HG03571 (cell line): Measurements from ENCODE around the gene PRSS8.

Experiments used
- ATAC-seq: cut with Tn5 transposase; IDR thresholded peaks from one replicate; pipeline ENCODE4 v1.9.1; 2021; ENCODE audit not compliant: unreplicated experiment

Gene PRSS8

DNA sequence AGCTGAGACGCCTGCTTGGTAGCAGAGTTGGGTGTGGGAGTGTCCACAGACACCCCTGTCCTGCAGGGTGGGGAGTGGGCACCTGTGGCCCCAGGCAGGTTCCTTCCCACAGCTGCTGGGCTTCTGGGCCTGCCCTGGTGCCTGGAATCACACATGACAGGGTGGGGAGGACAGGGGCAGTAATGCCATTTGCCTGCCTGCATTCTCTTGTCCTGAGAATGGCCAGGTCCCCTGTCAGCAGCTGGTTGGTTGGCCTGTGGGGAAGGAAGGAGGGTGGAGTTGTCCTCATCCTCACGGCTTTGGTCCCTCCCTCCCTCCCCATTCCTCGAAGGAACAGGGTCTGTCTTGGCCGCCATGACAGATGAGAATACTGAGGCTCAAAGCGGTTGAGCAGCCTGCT lies 52.0 kb downstream of the PRSS8 start:
- ATAC-seq = no peak

DNA sequence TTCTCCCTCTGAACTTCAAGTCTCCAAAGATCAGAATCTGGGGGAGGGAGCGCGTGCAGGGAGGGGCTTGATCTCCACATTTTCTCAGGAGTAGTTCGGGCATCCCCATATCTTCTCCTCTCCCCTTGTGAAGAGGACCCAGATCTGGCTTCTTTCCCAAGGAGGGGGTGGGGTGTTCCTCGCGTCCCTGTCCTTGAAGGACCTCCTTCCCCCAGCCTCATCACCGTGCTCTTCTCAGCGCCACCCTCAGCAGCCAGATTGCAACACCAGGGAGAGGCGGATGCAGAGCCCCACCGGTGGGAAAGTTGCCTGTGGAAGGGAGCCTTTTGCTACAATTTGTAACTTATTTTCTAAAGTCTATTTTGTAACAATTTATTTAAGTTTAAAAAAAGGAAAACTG lies 52.4 kb downstream of the PRSS8 start:
- ATAC-seq = no peak

DNA sequence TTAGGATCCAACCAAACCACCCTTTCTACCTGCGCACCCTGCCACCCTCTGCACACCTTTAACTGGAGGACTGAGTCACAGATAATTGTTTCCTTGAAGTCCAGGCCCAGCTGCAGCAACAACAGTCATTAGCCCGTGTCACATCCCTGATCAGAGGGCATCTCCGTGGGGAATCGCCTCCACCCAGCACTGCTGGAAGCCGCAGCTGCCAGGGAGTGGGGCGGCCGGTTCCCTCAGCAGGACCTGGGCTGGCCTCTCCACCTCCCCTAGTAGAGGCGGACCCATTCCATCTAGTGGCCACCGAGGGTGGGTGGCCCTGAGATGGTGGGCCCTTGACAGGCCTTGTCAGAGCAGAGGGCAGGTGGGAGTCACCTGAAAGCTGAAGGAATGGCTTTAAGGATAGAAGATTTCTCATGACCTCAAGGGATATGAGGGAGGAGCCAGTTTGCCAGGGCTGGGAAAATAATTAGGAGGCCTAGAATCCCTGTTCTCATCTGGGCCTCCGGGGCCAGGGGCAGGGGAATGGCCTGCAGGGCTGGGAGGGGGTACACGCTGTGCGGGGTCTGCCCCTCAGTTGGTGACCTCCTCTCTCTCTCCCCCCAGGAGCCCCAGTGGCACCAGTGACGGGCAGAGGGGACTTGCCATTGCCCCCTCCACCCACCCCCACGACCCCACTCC lies 53.0 kb downstream of the PRSS8 start:
- ATAC-seq = no peak
